ENCODE measurements around the gene DCP1A.
"Not testable (repeated sequence)": the region's sequence is repeated elsewhere in the genome, so short reads cannot be mapped to it uniquely, and the experiment has no call there.

The DCP1A gene

DNA sequence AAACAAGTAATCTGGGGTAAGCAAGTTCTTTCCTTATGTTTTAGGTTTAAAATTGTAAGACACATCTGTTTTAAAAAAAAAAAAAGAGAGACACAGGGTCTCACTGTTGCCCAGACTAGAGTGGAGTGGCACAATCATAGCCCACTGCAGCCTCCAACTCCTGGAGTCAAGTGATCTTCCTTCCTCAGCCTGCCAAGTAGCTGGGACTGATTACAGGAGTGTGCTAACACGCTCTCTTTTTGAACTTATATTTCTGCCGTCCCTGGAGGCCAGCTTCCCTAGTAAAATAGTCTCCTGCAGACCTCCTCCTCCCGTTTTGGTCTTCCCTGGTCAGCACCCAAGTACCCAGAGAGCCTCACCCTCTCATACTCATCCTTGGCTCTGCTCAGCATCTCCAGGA lies 35.5 kb downstream of the DCP1A start:
- TF ChIP-seq, protein P1, sequence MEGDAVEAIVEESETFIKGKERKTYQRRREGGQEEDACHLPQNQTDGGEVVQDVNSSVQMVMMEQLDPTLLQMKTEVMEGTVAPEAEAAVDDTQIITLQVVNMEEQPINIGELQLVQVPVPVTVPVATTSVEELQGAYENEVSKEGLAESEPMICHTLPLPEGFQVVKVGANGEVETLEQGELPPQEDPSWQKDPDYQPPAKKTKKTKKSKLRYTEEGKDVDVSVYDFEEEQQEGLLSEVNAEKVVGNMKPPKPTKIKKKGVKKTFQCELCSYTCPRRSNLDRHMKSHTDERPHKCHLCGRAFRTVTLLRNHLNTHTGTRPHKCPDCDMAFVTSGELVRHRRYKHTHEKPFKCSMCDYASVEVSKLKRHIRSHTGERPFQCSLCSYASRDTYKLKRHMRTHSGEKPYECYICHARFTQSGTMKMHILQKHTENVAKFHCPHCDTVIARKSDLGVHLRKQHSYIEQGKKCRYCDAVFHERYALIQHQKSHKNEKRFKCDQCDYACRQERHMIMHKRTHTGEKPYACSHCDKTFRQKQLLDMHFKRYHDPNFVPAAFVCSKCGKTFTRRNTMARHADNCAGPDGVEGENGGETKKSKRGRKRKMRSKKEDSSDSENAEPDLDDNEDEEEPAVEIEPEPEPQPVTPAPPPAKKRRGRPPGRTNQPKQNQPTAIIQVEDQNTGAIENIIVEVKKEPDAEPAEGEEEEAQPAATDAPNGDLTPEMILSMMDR (IDR thresholded peaks at IDR 0.05; ENCODE audit: low read length, missing control alignments), result no peak
- DNase-seq (ENCODE audit: low read depth), result no peak
- no peak overlapping the region for H3K4me3 ChIP-seq (replicated peaks; ENCODE audit: low read depth, low read length)

GRCh38 chr3:53303957-53304356 lies 43.4 kb downstream of the DCP1A start:
- DNase-seq (ENCODE audit: low read depth), result peak; percentile 22
- no peak overlapping the region for H3K4me3 ChIP-seq (replicated peaks; ENCODE audit: low read depth, low read length)
- TF ChIP-seq, protein P1 (IDR thresholded peaks at IDR 0.05; ENCODE audit: low read length, missing control alignments), result no peak

DNA sequence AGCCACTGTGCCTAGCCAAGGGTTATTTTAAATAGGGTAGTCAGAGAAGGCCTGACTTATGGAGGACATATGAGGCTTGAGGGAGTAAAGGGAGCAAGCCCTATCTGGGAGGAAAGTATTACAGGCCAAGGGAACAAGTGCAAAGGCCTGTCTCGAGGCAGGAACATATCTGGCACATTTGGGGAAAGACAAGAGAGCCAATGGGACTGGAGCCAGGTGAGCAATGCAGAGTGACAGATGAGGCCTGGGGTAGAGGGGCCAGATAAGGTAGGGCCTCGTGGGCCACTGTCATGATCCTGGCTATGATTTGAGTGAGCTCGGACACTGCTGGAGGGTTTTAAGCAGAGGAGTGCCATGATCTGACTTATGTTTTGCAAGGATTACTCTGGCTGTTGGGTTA lies 43.8 kb downstream of the DCP1A start:
- TF ChIP-seq, protein P1 (IDR thresholded peaks at IDR 0.05; ENCODE audit: low read length, missing control alignments), result no peak
- DNase-seq (ENCODE audit: low read depth), result no peak
- no peak overlapping the region for H3K4me3 ChIP-seq (replicated peaks; ENCODE audit: low read depth, low read length)

DNA sequence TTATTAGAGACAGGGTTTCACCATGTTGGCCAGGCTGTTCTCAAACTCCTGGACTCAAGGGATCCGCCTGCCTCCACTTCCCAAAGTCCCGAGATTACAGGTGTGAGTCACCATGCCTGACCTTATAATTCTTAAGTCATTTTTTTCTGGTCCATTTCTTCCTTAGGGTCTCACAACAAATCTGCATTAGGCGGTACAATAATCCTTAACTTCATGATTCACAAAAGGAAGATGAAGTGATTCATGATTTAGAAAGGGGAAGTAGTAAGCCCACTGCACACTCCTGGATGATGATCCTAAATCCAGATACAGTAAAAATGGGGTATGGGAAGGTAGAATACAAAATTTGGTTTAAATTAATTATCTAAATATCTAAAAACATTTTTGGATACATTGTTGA lies 46.5 kb downstream of the DCP1A start:
- no peak for DNase-seq (ENCODE audit: low read depth)
- H3K4me3 ChIP-seq (replicated peaks; ENCODE audit: low read depth, low read length), result no peak overlapping the region
- TF ChIP-seq, protein P1 (IDR thresholded peaks at IDR 0.05; ENCODE audit: low read length, missing control alignments), result no peak

- not testable (repeated sequence) for H3K4me3 ChIP-seq (replicated peaks; ENCODE audit: low read depth, low read length)
- DNase-seq (ENCODE audit: low read depth), result peak; percentile 76
- TF ChIP-seq, protein P1 (IDR thresholded peaks at IDR 0.05; ENCODE audit: low read length, missing control alignments), result peak; percentile 88
These were observed 47.7 kb downstream of the DCP1A start for GRCh38 chr3:53299611-53300023.

GRCh38 chr3:53295410-53295809 lies 51.9 kb downstream of the DCP1A start:
- H3K4me3 ChIP-seq (replicated peaks; ENCODE audit: low read depth, low read length), result no peak overlapping the region
- TF ChIP-seq, protein P1 (IDR thresholded peaks at IDR 0.05; ENCODE audit: low read length, missing control alignments), result no peak

DNA sequence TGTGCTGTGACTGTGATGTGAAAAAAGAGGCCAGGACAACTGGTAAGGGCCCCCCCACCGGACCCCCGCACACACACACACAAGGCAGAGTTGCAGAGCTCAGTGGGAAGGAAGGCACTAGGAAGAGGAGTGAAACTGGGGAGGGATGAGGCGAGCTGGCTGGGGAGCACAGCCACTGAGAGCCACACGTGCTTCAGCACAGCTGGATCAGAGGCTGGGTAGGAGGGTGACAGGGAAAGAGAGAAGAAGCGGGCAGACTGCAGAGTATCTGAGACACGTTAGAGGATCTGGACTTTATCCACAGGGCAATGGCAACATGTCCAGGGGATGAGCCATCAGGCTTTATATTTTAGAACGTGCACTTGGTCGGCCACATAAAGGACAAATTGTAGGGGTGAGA lies 53.5 kb downstream of the DCP1A start:
- no peak for DNase-seq (ENCODE audit: low read depth)
- TF ChIP-seq, protein P1 (IDR thresholded peaks at IDR 0.05; ENCODE audit: low read length, missing control alignments), result no peak
- no peak overlapping the region for H3K4me3 ChIP-seq (replicated peaks; ENCODE audit: low read depth, low read length)

More at GRCh38 chr3:53295410-53295809, 51.9 kb downstream of the DCP1A start:
- no peak for DNase-seq (ENCODE audit: low read depth)

Measured in fibroblast of pulmonary artery (primary cell).